HG03342 (cell line): ENCODE data around the gene DENND1C.
"Not testable (repeated sequence)": the region's sequence is repeated elsewhere in the genome, so short reads cannot be mapped to it uniquely, and the experiment has no call there.

Source experiments
- ATAC-seq: cut with Tn5 transposase; IDR thresholded peaks from one replicate; pipeline ENCODE4 v1.9.1; 2021; ENCODE audit warnings: mild to moderate bottlenecking, moderate library complexity; ENCODE audit not compliant: unreplicated experiment

DENND1C gene

GRCh38 chr19:6457958-6458694 is 23.5 kb downstream of the DENND1C start:
- no peak for ATAC-seq

DNA sequence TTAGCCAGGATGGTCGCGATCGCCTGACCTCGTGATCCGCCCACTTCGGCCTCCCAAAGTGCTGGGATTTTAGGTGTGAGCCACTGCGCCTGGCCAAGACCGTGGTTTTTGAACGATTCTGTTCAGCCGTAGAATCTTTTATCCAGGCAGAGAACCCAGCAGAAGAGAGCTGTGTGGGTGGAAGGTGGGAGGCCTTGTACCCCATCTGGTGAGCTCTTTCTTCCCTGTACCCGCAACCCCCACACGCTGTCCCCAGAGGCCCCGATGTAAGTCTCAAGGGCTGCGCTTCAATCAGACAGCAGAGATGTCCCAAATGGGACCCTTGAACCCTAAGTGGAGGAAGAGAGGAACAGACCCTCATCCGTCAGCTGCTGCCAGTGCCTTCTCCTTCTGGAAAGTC is 25.7 kb downstream of the DENND1C start:
- ATAC-seq = no peak

DNA sequence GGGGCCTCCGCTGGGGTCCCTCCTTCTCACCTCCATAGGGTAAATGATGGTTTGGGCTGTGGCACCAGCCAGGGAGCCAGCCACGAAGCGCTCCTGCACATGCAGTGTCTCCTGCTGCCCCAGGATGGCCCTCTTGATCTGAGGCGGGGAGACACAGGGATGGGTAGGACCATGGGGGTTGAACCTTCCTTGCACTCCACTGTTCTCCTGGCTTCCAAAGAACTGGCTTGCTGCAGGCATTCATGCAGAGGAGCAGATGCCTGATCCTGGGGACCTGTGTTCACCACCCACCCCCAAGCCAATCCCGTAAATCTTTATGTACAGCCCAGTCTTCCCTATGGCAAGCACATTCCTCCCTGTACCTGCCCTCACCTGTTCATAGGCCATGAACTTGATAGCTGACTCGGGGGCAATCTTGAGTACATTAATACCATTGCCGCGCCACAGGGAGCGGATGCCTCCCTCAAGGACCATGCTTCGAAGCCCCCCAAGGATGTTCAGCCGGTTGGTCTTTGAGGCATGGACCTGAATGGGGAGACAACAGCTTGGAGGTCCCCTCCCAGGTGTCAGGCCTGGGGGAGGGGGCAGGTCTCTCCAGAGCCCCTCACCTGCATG is 27.5 kb downstream of the DENND1C start:
- ATAC-seq = no peak

DNA sequence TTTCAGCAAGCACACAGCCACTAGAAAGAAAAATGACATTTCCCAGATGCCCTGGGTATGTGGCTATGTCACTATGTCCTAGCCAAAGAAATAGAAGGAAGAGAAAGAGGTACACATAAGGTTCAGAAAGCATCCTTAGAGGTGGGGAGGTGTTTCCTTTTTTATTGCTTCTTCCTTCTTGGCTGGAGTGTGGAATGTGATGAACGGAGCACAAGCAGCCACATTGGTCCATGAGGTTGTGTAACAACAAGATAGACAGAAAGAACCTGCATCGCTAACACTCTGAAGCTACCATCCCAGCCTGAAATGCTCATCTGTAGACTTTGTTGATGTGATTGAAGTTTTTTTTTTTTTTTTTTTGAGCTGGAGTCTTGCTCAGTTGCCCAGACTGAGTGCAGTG is 28.7 kb downstream of the DENND1C start:
- ATAC-seq = no peak

DNA sequence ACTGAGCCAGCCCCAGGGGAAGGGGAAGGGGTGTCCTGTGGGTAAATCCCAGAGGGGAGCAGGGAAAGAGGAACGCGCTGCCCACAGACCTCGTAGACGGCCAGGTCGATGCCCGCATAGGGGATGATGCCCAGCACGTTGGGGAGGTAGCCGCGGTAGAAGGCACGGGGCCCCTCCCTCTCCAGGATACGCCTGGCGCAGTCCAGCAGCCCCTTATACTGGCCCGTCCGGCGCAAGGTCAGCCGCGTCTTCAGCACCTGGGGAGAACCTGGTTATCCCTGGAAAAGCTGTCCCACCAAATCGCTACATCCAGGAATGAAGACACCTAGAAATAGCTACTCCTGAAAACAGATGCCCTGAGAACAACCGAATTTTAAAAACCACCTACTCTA is 29.4 kb downstream of the DENND1C start:
- ATAC-seq = no peak

DNA sequence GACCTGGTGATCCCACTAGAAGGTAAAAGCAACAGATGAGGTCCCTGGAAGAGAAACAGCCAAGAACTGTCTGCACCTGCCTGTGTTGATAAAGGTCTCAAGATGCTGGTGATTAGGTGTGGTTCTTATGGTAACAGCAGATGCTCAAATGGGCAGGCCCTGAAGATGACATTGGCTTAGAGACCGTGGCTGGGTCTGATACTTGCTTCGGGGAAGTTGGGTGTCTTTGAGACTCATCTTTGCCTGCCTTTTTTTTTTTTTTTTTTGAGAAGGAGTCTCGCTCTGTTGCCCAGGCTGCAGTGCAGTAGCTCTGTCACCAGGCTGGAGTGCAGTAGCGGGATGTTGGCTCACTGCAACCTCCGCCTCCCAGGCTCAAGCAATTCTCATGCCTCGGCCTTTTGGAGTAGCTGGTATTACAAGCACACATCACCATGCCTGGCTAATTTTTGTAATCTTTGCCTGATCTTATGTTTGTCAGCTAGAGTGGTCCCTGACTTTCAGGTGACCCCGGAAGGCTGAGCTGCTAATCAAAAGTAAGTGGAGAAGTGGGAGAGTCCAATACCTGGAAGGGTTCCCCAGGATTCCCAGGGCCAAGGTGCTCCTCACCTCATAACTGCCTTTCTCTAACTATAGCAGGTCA is 29.9 kb downstream of the DENND1C start:
- ATAC-seq = no peak

DNA sequence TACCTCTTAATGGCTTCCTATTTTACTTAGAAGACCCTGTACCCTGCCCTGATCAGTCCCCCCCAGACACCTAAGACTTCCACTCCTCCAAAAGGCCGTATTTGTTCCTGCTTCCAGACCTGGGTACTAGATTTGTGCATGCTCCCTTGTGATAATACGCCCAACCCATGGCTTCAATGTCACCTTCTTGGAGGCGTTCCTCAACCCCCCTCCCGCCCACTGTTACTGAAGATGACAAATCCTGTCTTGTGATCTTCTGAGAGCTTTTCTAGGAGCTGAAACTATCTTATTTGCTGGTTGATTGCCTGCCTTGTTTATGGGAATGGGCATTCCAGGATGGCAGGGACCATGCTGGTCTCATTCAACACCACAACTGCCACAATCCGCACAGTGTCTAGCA is 31.4 kb downstream of the DENND1C start:
- ATAC-seq = no peak

GRCh38 chr19:6448045-6448444 is 33.5 kb downstream of the DENND1C start:
- no peak for ATAC-seq

- ATAC-seq = no peak
Measured at GRCh38 chr19:6446452-6446851, 35.1 kb downstream of the DENND1C start.

DNA sequence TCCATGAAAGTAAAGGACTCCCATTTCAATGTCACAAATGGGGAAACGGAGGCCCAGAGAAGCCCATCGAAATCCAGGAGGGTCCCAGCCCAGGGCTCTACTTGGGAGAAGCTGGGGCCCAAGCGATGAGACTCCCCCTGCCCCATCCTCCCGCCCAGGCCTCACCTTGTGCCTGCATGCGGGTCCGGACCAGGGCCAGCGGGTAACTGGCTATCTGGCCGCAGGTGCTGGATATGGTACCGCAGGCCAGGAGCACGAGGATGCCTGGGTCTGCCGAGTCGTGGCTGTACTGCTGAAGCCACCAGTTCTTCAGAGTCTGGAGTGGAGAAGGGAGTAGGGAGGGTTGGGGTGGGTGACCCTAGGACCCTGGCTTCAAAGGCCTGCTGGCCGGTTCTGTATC is 37.6 kb downstream of the DENND1C start:
- ATAC-seq = no peak

- ATAC-seq = no peak
Measured at GRCh38 chr19:6442087-6442688, 39.4 kb downstream of the DENND1C start.

DNA sequence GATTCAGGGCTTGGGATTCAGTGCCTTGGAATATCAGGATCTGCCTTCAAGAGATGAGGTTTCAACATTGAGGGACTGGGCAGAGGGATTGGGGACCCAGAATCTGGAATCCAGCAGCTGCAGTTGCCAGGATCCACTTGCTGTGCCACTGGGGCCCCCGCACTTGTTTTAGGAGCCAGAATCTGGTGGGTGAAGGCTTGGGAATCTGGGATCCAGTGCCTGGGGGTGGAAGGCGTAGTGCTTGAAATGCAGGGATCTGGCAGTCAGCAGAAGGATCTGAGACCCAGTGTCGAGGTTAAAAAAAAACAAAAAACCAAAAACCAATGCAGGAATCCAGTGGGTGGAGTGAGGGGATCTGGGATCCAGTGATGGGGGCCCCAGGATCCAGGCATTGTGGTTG is 40.7 kb downstream of the DENND1C start:
- ATAC-seq = no peak

DNA sequence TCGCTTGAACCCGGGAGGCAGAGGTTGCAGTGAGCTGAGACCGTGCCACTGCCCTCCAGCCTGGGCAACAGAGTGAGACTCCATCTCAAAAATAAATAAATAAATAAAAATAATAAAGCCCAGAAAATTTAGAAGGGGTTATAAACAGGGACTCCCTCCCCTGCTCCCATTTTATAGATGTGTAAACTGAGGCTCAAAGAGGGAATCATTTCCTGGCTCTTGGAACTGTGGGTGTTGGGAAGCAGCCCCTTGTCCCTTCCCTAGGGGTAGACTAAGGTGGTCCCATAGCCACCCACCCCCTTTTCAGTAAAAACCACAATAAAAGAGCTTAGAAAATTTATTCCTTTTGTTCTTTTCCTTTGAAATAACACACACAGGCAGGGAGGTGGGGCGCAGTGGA is 41.8 kb downstream of the DENND1C start:
- ATAC-seq = no peak

DNA sequence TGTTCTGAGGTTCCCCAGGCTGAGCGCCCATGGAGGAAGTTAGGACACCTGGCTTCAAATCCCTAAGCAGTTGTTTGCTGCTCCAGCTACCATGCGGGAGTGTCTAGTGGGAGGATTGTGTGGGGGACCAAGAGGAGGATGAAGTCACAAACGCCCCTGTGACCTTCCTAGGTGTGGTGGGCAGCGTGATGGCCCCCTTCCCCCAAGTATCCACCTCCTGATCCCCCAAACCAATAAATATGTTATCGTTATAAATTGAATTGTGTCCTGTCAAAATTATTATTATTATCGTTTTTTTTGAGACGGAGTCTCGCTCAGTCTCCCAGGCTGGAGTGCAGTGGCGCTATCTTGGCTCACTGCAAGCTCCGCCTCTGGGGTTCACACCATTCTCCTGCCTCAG is 47.9 kb downstream of the DENND1C start, which contains the start of gene SLC25A41:
Gene SLC25A41, minus strand, starts transcription at position 101 of the 400 bp plus-strand sequence. Its CDS starts 70 bp downstream, at position 31.
- ATAC-seq = no peak

- no peak for ATAC-seq
Measured at GRCh38 chr19:6433165-6433564, 48.4 kb downstream of the DENND1C start.

GRCh38 chr19:6431891-6432290 is 49.7 kb downstream of the DENND1C start:
- ATAC-seq = no peak

DNA sequence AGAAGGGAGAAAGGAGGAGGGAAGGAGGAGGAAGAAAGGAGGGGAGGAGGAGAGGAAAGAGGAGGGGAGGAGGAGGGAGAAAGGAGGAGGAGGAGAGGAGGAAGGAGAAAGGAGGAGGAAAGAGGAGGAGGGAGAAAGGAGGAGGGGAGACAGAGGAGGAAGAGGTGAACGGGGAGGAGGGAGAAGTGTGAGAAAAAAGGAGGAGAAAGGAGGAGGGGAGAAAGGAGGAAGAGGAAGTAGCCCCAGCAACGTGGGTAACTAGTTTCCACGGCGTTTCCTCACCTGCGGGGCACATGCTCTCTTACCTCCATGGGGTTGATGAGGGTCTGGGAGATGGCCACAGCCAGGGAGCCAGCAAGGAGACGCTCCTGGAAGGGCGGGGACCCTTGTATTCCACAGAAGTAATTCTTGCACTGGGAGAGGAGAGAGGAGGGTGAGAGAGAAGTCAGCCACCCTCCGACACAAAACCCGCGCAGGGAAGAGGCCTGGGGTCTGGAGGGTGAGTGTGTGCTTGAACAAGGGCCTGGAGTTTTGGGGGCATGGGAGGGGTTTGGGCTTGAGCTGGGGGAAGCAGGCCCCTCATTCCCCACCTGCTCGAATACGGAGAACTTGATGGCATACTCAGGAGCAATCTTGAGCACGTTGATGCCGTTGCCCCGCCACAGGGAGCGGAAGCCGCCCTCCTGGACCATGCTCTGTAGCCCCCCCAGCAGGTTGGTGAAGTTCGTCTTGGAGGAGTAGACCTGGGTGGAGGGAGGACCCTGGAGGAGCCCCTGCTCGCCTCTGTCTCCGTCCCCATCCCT is 52.0 kb downstream of the DENND1C start:
- no peak for ATAC-seq

- not testable (repeated sequence) for ATAC-seq
Measured at GRCh38 chr19:6428692-6429418, 52.7 kb downstream of the DENND1C start.

DNA sequence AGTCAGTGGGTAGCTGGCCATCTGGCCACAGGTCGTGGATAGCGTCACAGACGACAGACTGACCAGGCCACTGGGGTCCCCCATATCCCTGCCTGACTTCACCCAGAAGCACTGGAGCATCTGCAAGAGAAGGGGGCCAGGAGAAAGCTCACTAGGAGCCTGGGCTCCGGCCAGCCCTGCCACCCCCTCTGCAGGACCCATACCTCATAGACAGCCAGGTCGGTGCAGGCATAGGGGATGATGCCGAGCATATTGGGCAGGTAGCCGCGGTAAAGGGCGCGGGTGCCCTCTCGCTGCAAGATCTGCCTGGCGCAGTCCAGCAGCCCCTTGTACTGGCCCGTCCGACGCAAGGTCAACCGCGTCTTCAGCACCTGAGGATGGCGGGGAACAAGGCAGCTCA is 54.5 kb downstream of the DENND1C start:
- no peak for ATAC-seq
